Loucy (cell line): ENCODE results near the gene HOXB1.

ENCODE experiments used
- EZH2phosphoT487 ChIP-seq: fragments of 200-600 bp; IDR thresholded peaks from 2 replicates; pipeline ENCODE4 v1.6.1; 2018; ENCODE audit warnings: antibody characterized with exemption, mild to moderate bottlenecking, moderate library complexity, borderline replicate concordance
- TF ChIP-seq, protein P1 (sequence below): fragments of 200-600 bp; sonication (generic); conservative IDR thresholded peaks from 2 replicates; pipeline ENCODE4 v1.5.1; 2014; ENCODE audit warnings: mild to moderate bottlenecking, antibody characterized with exemption, low read length

DNA sequence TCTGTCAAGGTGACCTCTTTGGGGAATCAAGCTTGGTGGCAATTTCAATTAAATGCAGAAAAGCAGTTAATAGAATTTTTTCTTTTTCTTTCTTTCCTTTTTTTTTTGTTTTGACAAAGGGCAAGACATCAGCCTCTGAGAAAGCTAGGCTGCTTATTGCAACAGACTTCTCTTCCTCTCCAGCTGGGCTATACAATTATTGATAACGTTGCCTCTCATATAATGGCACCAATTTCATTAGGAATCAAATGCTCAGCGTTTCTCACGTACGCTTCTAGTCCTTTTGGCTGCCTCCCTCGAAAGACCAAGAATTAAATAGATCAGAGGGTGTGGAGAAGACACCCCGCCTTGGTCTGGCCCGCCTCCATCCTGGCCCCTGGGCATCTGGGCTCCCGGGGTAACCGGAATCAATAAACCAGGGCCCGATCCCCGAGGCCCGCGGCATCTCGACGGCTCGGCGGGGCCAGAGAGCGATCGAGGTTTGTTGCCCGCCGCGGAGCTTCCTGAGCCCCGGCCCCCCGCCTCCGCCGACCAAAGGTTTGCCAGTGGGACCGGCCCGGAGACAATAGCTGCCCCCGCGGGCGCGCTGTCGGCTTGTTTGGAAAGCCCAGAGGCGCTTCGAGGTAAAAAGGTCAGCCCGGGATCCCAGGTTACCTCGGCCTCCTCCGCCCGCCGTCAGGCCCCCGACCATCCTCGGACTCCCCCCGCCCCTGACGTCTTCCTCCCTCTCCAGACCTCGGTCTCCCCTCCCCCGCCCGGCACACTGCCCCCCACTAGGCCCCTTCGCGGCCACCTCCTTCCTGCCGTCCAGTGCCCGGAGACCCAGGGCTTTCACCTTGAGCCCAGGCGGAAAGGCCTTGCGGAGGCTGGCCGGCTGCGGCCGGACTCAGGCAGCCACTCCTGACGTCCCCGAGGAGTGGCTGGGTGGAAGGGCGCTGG lies 3.9 kb downstream of the HOXB1 start:
- TF ChIP-seq, protein P1, sequence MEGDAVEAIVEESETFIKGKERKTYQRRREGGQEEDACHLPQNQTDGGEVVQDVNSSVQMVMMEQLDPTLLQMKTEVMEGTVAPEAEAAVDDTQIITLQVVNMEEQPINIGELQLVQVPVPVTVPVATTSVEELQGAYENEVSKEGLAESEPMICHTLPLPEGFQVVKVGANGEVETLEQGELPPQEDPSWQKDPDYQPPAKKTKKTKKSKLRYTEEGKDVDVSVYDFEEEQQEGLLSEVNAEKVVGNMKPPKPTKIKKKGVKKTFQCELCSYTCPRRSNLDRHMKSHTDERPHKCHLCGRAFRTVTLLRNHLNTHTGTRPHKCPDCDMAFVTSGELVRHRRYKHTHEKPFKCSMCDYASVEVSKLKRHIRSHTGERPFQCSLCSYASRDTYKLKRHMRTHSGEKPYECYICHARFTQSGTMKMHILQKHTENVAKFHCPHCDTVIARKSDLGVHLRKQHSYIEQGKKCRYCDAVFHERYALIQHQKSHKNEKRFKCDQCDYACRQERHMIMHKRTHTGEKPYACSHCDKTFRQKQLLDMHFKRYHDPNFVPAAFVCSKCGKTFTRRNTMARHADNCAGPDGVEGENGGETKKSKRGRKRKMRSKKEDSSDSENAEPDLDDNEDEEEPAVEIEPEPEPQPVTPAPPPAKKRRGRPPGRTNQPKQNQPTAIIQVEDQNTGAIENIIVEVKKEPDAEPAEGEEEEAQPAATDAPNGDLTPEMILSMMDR = no peak
- TF ChIP-seq EZH2phosphoT487 = no peak
